Measurements from ENCODE around the gene GTF2F1.

GTF2F1 gene

GRCh38 chr19:6413721-6414643 lies 21.0 kb upstream of the GTF2F1 start:
- H3K79me1 ChIP-seq (ENCODE audit: low read length) = no peaks in the 10 kb centered on the region
- H2BK5ac ChIP-seq (ENCODE audit: low read depth, low read length, poor library complexity) = no peak overlapping the region
- no peak overlapping the region for H3K27ac ChIP-seq (ENCODE audit: low read depth, low read length)
- H3K18ac ChIP-seq (ENCODE audit: low read length) = no peak overlapping the region
- H3K36me3 ChIP-seq (ENCODE audit: control insufficient read depth in 1 of 2, insufficient read depth in 2 of 2, low read length in 2 of 2) = peaks cover 52 to 56% of the 10 kb centered on the region in 2 experiments
- H3K4me2 ChIP-seq (ENCODE audit: low read length) = no peak overlapping the region
- no peak overlapping the region for H3K23ac ChIP-seq (ENCODE audit: low read length)
- H3K14ac ChIP-seq (ENCODE audit: low read length) = no peak overlapping the region
- no peak overlapping the region for H4K8ac ChIP-seq (ENCODE audit: low read depth, low read length)
- H3K9ac ChIP-seq (ENCODE audit: low read length) = no peak overlapping the region
- H2AK5ac ChIP-seq (ENCODE audit: low read length) = no peak overlapping the region
- H4K91ac ChIP-seq (ENCODE audit: low read depth, low read length) = no peak overlapping the region
- WGBS (ENCODE audit: extremely low coverage, insufficient coverage, insufficient read length) = no CpG with 5 or more reads among the region's 42 CpGs
- H3K4me1 ChIP-seq (ENCODE audit: control insufficient read depth in 1 of 2, insufficient read depth in 2 of 2, low read length in 2 of 2) = no peaks in the 10 kb centered on the region
- no peak for DNase-seq
- H3K79me2 ChIP-seq (ENCODE audit: control insufficient read depth, insufficient read depth, low read length, poor library complexity) = no peaks in the 10 kb centered on the region
- no peaks in the 10 kb centered on the region for H3K27me3 ChIP-seq (ENCODE audit: insufficient read depth, low read length)
- no peak overlapping the region for H2BK120ac ChIP-seq (ENCODE audit: insufficient read depth, low read length, poor library complexity)
- H3K9me3 ChIP-seq (ENCODE audit: insufficient read depth, low read depth, low read length) = peaks cover 1% of the 10 kb centered on the region
- no peak overlapping the region for H2BK12ac ChIP-seq (ENCODE audit: low read length)
- H2AFZ ChIP-seq (ENCODE audit: insufficient read depth, low read length, poor library complexity) = no peak overlapping the region
- H3K4ac ChIP-seq (ENCODE audit: low read depth, low read length) = no peak overlapping the region
- no peak overlapping the region for H3K4me3 ChIP-seq (ENCODE audit: low read depth, low read length)
- H4K12ac ChIP-seq (ENCODE audit: low read depth, low read length) = no peak overlapping the region

GRCh38 chr19:6413291-6413690 lies 20.3 kb upstream of the GTF2F1 start:
- no peaks in the 10 kb centered on the region for H3K27me3 ChIP-seq (ENCODE audit: insufficient read depth, low read length)
- no peak overlapping the region for H3K18ac ChIP-seq (ENCODE audit: low read length)
- H3K36me3 ChIP-seq (ENCODE audit: control insufficient read depth in 1 of 2, insufficient read depth in 2 of 2, low read length in 2 of 2) = peaks cover 45 to 49% of the 10 kb centered on the region in 2 experiments
- H3K4me1 ChIP-seq (ENCODE audit: control insufficient read depth in 1 of 2, insufficient read depth in 2 of 2, low read length in 2 of 2) = no peaks in the 10 kb centered on the region
- no peak overlapping the region for H4K91ac ChIP-seq (ENCODE audit: low read depth, low read length)
- H2BK120ac ChIP-seq (ENCODE audit: insufficient read depth, low read length, poor library complexity) = no peak overlapping the region
- H2BK12ac ChIP-seq (ENCODE audit: low read length) = no peak overlapping the region
- no peak overlapping the region for H3K4ac ChIP-seq (ENCODE audit: low read depth, low read length)
- no peak overlapping the region for H2AK5ac ChIP-seq (ENCODE audit: low read length)
- H2BK5ac ChIP-seq (ENCODE audit: low read depth, low read length, poor library complexity) = no peak overlapping the region
- H3K9me3 ChIP-seq (ENCODE audit: insufficient read depth, low read depth, low read length) = peaks cover 1% of the 10 kb centered on the region
- no peak overlapping the region for H3K27ac ChIP-seq (ENCODE audit: low read depth, low read length)
- no peak for DNase-seq
- H4K8ac ChIP-seq (ENCODE audit: low read depth, low read length) = no peak overlapping the region
- no peak overlapping the region for H2AFZ ChIP-seq (ENCODE audit: insufficient read depth, low read length, poor library complexity)
- no peaks in the 10 kb centered on the region for H3K79me2 ChIP-seq (ENCODE audit: control insufficient read depth, insufficient read depth, low read length, poor library complexity)
- no peak overlapping the region for H3K4me2 ChIP-seq (ENCODE audit: low read length)
- no peak overlapping the region for H3K23ac ChIP-seq (ENCODE audit: low read length)
- no peak overlapping the region for H3K14ac ChIP-seq (ENCODE audit: low read length)
- H3K79me1 ChIP-seq (ENCODE audit: low read length) = no peaks in the 10 kb centered on the region
- H4K12ac ChIP-seq (ENCODE audit: low read depth, low read length) = no peak overlapping the region
- no peak overlapping the region for H3K4me3 ChIP-seq (ENCODE audit: low read depth, low read length)
- WGBS (ENCODE audit: extremely low coverage, insufficient coverage, insufficient read length) = no CpG with 5 or more reads among the region's 10 CpGs
- no peak overlapping the region for H3K9ac ChIP-seq (ENCODE audit: low read length)

GRCh38 chr19:6412447-6413091 lies 19.6 kb upstream of the GTF2F1 start:
- no peak overlapping the region for H3K4me3 ChIP-seq (ENCODE audit: low read depth, low read length)
- no peak overlapping the region for H3K4me2 ChIP-seq (ENCODE audit: low read length)
- no peak overlapping the region for H3K18ac ChIP-seq (ENCODE audit: low read length)
- H3K14ac ChIP-seq (ENCODE audit: low read length) = no peak overlapping the region
- no peak overlapping the region for H2BK120ac ChIP-seq (ENCODE audit: insufficient read depth, low read length, poor library complexity)
- no CpG with 5 or more reads among the region's 15 CpGs for WGBS (ENCODE audit: extremely low coverage, insufficient coverage, insufficient read length)
- peaks cover 38 to 42% of the 10 kb centered on the region in 2 experiments for H3K36me3 ChIP-seq (ENCODE audit: control insufficient read depth in 1 of 2, insufficient read depth in 2 of 2, low read length in 2 of 2)
- peak; percentile 46 to 71 for DNase-seq
- H3K9ac ChIP-seq (ENCODE audit: low read length) = no peak overlapping the region
- H4K12ac ChIP-seq (ENCODE audit: low read depth, low read length) = no peak overlapping the region
- peaks cover 1% of the 10 kb centered on the region for H3K9me3 ChIP-seq (ENCODE audit: insufficient read depth, low read depth, low read length)
- H3K79me1 ChIP-seq (ENCODE audit: low read length) = no peaks in the 10 kb centered on the region
- H3K4ac ChIP-seq (ENCODE audit: low read depth, low read length) = no peak overlapping the region
- H2BK5ac ChIP-seq (ENCODE audit: low read depth, low read length, poor library complexity) = no peak overlapping the region
- no peak overlapping the region for H3K27ac ChIP-seq (ENCODE audit: low read depth, low read length)
- H2BK12ac ChIP-seq (ENCODE audit: low read length) = no peak overlapping the region
- H3K23ac ChIP-seq (ENCODE audit: low read length) = no peak overlapping the region
- no peaks in the 10 kb centered on the region for H3K27me3 ChIP-seq (ENCODE audit: insufficient read depth, low read length)
- no peaks in the 10 kb centered on the region for H3K79me2 ChIP-seq (ENCODE audit: control insufficient read depth, insufficient read depth, low read length, poor library complexity)
- H2AFZ ChIP-seq (ENCODE audit: insufficient read depth, low read length, poor library complexity) = no peak overlapping the region
- H3K4me1 ChIP-seq (ENCODE audit: control insufficient read depth in 1 of 2, insufficient read depth in 2 of 2, low read length in 2 of 2) = no peaks in the 10 kb centered on the region
- H4K8ac ChIP-seq (ENCODE audit: low read depth, low read length) = no peak overlapping the region
- H4K91ac ChIP-seq (ENCODE audit: low read depth, low read length) = no peak overlapping the region
- no peak overlapping the region for H2AK5ac ChIP-seq (ENCODE audit: low read length)

- Histone ChIP-seq H3K18ac (ENCODE audit: low read length) (no peak overlapping the region), H3K79me2 (ENCODE audit: control insufficient read depth, insufficient read depth, low read length, poor library complexity) (no peaks in the 10 kb centered on the region), H3K4me2 (ENCODE audit: low read length) (no peak overlapping the region), H2AK5ac (ENCODE audit: low read length) (no peak overlapping the region), H3K36me3 (ENCODE audit: control insufficient read depth in 1 of 2, insufficient read depth in 2 of 2, low read length in 2 of 2) (peaks cover 33 to 37% of the 10 kb centered on the region in 2 experiments), H3K4me1 (ENCODE audit: control insufficient read depth in 1 of 2, insufficient read depth in 2 of 2, low read length in 2 of 2) (no peaks in the 10 kb centered on the region), H2BK120ac (ENCODE audit: insufficient read depth, low read length, poor library complexity) (no peak overlapping the region), H3K27ac (ENCODE audit: low read depth, low read length) (no peak overlapping the region), H3K14ac (ENCODE audit: low read length) (no peak overlapping the region), H2BK12ac (ENCODE audit: low read length) (no peak overlapping the region), H3K4ac (ENCODE audit: low read depth, low read length) (no peak overlapping the region), H4K91ac (ENCODE audit: low read depth, low read length) (no peak overlapping the region), H3K9ac (ENCODE audit: low read length) (no peak overlapping the region), H4K8ac (ENCODE audit: low read depth, low read length) (no peak overlapping the region), H3K9me3 (ENCODE audit: insufficient read depth, low read depth, low read length) (peaks cover 1% of the 10 kb centered on the region), H2BK5ac (ENCODE audit: low read depth, low read length, poor library complexity) (no peak overlapping the region), H3K4me3 (ENCODE audit: low read depth, low read length) (no peak overlapping the region), H2AFZ (ENCODE audit: insufficient read depth, low read length, poor library complexity) (no peak overlapping the region), H3K27me3 (ENCODE audit: insufficient read depth, low read length) (no peaks in the 10 kb centered on the region), H3K79me1 (ENCODE audit: low read length) (no peaks in the 10 kb centered on the region), H3K23ac (ENCODE audit: low read length) (no peak overlapping the region), H4K12ac (ENCODE audit: low read depth, low read length) (no peak overlapping the region)
- DNase-seq = no peak
- WGBS (ENCODE audit: extremely low coverage, insufficient coverage, insufficient read length) = no CpG with 5 or more reads among the region's 12 CpGs
Measured at GRCh38 chr19:6412061-6412446, 19.1 kb upstream of the GTF2F1 start.
